Measurements from ENCODE around the gene STK10.

GRCh38 chr5:172074896-172075295 is 113.1 kb downstream of the STK10 start:
- TF ChIP-seq POLR2A (IDR thresholded peaks at IDR 0.05) (no peak), POLR2AphosphoS5 (IDR thresholded peaks at IDR 0.05) (no peak)
- TF ChIP-seq, protein P1, sequence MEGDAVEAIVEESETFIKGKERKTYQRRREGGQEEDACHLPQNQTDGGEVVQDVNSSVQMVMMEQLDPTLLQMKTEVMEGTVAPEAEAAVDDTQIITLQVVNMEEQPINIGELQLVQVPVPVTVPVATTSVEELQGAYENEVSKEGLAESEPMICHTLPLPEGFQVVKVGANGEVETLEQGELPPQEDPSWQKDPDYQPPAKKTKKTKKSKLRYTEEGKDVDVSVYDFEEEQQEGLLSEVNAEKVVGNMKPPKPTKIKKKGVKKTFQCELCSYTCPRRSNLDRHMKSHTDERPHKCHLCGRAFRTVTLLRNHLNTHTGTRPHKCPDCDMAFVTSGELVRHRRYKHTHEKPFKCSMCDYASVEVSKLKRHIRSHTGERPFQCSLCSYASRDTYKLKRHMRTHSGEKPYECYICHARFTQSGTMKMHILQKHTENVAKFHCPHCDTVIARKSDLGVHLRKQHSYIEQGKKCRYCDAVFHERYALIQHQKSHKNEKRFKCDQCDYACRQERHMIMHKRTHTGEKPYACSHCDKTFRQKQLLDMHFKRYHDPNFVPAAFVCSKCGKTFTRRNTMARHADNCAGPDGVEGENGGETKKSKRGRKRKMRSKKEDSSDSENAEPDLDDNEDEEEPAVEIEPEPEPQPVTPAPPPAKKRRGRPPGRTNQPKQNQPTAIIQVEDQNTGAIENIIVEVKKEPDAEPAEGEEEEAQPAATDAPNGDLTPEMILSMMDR (IDR thresholded peaks at IDR 0.05), result no peak

Data from breast epithelium (tissue), 3 donors.